Motor neuron (in vitro differentiated cells): Measurements from ENCODE around the gene AANAT. TPM values are rescaled to one million over a fixed set of nuclear protein-coding genes. Genes with fewer than 3 reads are reported as not detected.

Experiments used
- ATAC-seq, 8 experiments: fragments of 200-7000 bp; cut with Tn5 transposase; replicated peaks in 6 of 8; 2 replicates each; pipeline ENCODE4 v1.8.0; 2021; ENCODE audit warnings: mild to moderate bottlenecking in 8 of 8, moderate library complexity in 8 of 8
- H3K27ac ChIP-seq, 2 donors: fragments of 250-450 bp; sonication (Bioruptor Pico); 2 replicates each; pipeline ENCODE4 v1.9.0; 2021; ENCODE audit warnings: antibody characterized with exemption in 2 of 2, mild to moderate bottlenecking in 2 of 2, moderate library complexity in 1 of 2
- H3K4me1 ChIP-seq, 2 donors: fragments of 250-450 bp; sonication (Bioruptor Pico); replicated peaks in 1 of 2; 2 replicates each; pipeline ENCODE4 v1.6.1; 2021; ENCODE audit warnings: antibody characterized with exemption in 2 of 2, mild to moderate bottlenecking in 2 of 2, moderate library complexity in 1 of 2
- H3K4me3 ChIP-seq, 5 donors: fragments of 250-450 bp; sonication (Bioruptor Pico); 2 replicates each; pipeline ENCODE4 v1.9.0; 2021; ENCODE audit warnings: antibody characterized with exemption in 5 of 5, mild to moderate bottlenecking in 5 of 5, moderate library complexity in 4 of 5
- WGBS, 10 experiments: fragments of 450-650 bp; shearing (Covaris generic); methylation state at CpG; one replicate each; pipeline ENCODE4 v1.0.0; 2022; 5-methylcytosine and 5-hydroxymethylcytosine counted together
- in situ Hi-C, 9 experiments: fragments of 400-800 bp; cut with MboI; loops; one replicate each; pipeline ENCODE4 v1.15.0; 2021; ENCODE audit warnings: low sequenced_read_pairs in 9 of 9, low pct_unique_long_range_greater_than_20kb in 2 of 9; ENCODE audit not compliant: unreplicated experiment in 9 of 9
- total RNA-seq, 8 experiments: library from RNA; unstranded; fragments of 300-600 nt; gene quantifications; 2 replicates each; pipeline versions ENCODE4 v1.2.3 to v1.2.4, GENCODE V29; 2022

The AANAT gene
- total RNA-seq = under 1 TPM in 6 of 8 experiments, not detected in 2; 0.23 to 0.81 (median 0.46) TPM

DNA sequence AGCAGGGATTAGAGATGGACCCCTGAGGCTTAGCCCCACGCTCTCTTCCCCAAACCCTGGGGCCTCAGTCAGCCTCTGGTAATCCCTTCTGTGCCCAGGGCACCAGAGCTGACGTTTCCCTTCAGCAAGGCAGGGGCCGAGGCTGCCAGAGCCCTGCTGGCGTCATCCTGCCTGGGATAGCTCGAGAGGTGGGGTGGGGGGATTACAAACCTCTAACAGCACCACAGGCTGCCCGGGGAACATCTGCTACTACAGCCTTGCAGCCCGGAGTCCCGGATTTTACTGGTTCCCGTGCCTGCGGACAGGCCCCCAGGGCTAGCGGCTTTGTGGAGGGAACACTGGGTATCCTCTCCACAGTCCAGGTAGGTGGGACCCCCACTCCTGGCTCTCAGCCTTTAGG lies at the start of gene AANAT:
AANAT (plus strand) TSS at position 238 of the 400 bp plus-strand sequence. CDS start 1,144 bp downstream, outside the sequence.
- WGBS, 10 experiments = 0 to 80% (median 62%) methylated on average over 1 to 7 of the region's 11 CpGs; no CpG with 5 or more reads in 6 of the 10 experiments
- Histone ChIP-seq H3K4me3 (no peak within 1 kb of the TSS), H3K4me1 (peaks cover 8 to 13% of the 10 kb centered on the region in 2 donors), H3K27ac (no peak within 1 kb of the TSS)
- in situ Hi-C loops = no loop called here
- peak in 6 of 8 experiments; percentile 49 to 72 (median 64) for ATAC-seq

DNA sequence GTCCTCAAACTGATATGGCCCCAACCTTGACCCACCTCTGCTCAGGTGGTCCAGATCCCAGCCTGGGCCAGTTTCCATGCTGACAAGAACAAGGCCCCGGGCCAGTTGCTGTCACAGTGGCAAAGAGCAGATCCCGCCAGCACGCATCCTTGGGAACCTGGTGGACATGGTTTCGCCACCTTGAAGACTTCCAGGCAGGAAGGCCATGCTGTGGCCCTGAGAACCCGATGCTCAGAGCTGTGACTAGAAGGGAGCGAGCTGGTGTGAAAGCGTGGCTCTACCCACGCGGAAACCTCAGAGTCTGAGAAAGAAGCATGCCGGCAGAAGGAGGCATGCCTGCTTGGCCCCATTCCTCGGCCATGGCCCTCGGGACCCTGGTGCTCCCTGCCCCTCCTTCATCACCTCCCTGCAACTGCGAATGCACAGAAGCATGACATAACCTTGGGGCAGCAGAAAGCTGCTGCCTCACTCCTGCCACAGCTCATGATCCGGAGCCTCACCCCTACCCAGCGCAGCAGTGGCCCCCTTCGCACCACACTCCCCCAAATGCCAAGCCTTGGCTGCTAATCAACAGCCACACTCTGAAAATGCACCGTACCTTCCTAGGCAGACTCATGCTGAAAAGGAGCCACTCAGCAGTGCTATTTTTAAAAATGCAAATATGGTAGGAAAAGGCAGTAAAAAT lies 47.7 kb upstream of the AANAT start:
- Histone ChIP-seq H3K4me1 (peaks cover 2 to 10% of the 10 kb centered on the region in 2 donors), H3K27ac (no peak overlapping the region), H3K4me3 (no peak overlapping the region)
- in situ Hi-C loops = loop anchor here in 1 of 9 experiments (25.0 kb wide), 1 partner anchor 107 kb away; the partner anchor contains the start of gene QRICH2
- 60 to 100% (median 92%) methylated on average over 1 to 7 of the region's 17 CpGs; no CpG with 5 or more reads in 6 of the 10 experiments for WGBS, 10 experiments
- ATAC-seq = peak in 6 of 8 experiments; percentile 20 to 72 (median 42)

DNA sequence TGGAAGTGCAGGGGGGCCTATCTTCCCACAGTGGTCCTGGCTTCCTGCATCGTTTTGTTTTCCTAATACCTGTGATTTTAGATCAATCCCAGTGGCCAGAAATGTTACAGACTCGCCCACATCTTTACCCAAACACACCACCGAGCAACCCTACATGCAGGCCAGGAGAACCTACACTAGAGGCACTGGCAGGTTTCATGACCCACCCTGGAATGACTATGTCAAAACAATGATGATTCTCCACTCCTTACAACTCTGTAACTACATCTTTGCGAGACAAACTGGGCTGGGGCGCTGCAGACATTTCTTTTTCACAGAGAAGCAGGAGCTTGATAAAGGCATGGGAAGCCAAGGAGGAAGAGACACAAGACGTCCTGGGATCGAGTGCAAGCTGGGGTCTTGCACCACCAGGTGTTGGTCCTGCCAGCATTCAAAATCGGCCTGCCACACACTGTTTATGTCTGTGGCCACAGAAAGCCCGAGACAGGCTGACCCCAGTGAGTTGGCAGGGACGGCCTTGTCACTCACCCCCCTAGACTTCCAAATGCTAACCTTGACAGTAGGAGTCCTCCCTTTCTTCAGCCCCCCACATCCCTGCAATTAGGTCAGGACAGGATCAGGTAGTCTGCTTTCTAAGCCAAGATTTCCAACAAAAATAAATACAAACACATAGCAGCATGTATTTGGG lies 46.9 kb upstream of the AANAT start:
- ATAC-seq = peak in 3 of 8 experiments; percentile 10 to 50 (median 49)
- Histone ChIP-seq H3K4me3 (no peak overlapping the region), H3K4me1 (peaks cover 2 to 8% of the 10 kb centered on the region in 2 donors), H3K27ac (no peak overlapping the region)
- in situ Hi-C loops = loop anchor here in 1 of 9 experiments (25.0 kb wide), 1 partner anchor 108 kb away; the partner anchor contains the start of gene QRICH2
- WGBS, 10 experiments = 57 to 100% (median 91%) methylated on average over 1 to 4 of the region's 10 CpGs; no CpG with 5 or more reads in 4 of the 10 experiments

DNA sequence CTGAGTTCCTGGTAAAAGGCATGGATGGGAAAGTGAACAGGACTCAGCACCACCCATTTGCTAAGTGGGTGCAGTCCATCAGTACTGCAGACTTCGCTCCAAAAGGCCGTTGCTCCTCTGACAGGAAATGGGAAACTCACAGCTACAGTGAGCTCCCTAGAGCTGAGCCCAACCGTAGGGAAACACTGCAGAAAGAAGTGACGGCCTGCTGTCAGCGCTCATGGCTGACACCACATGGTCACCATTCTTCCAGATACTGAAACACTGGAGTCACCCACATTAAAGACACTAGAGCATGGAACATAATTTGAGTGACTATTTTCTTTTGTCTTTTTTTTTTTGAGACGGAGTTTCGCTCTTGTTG lies 46.4 kb upstream of the AANAT start:
- peaks cover 2 to 8% of the 10 kb centered on the region in 2 donors for H3K4me1 ChIP-seq
- no peak overlapping the region for H3K4me3 ChIP-seq
- in situ Hi-C loops = loop anchor here in 1 of 9 experiments (25.0 kb wide), 1 partner anchor 109 kb away; the partner anchor contains the start of gene QRICH2
- H3K27ac ChIP-seq = no peak overlapping the region
- ATAC-seq = peak in 5 of 8 experiments; percentile 28 to 81 (median 52)
- WGBS, 10 experiments = 0 to 75% (median 61%) methylated on average over 2 to 6 of the region's 7 CpGs; no CpG with 5 or more reads in 5 of the 10 experiments

DNA sequence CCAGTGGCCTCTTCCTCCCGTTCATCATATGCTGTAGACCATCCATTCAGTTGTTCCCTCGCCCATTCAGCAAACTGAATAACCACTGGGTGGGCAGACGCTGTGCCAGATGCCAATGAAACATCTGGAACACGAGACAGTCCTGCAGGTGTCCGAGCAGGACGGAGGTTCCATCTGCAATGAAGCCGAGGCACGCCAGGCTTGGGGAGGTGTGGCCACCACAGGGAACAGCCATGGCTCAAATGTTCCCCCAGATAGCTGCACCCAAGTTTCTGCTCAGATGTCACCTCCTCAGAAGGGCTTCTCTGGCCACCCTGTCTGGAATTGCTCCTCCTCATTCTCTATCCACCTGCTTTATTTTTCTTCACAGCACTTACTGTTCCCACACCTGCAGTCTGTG lies 45.0 kb upstream of the AANAT start:
- in situ Hi-C loops = loop anchor here in 1 of 9 experiments (25.0 kb wide), 1 partner anchor 110 kb away; the partner anchor contains the start of gene QRICH2
- Histone ChIP-seq H3K4me3 (no peak overlapping the region), H3K4me1 (peaks cover 2 to 8% of the 10 kb centered on the region in 2 donors), H3K27ac (no peak overlapping the region)
- ATAC-seq = no peak
- WGBS, 10 experiments = 100% methylated on average over 1 to 5 of the region's 8 CpGs; no CpG with 5 or more reads in 8 of the 10 experiments

DNA sequence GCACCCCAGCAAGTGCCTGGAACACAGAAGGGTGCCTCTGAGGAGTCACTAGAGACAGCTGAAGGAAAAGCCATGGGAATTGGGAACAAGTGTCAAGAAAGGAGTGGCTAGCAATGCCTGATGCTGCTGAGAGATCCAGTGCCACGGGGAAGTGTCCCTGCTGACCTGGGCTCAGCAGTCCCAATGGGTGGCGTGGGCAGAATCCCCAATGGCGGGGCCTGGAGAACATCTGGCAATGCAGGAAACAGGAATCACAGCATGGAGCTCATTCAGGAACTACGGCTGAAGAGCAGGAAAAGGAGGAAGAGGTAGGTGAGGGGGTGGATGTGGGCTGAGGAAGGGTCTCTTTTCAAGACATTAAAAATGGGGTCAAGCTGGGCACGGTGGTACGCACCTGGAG lies 44.5 kb upstream of the AANAT start:
- no peak for ATAC-seq
- peaks cover 2 to 11% of the 10 kb centered on the region in 2 donors for H3K4me1 ChIP-seq
- 60 to 100% (median 80%) methylated on average over 1 to 3 of the region's 6 CpGs; no CpG with 5 or more reads in 3 of the 10 experiments for WGBS, 10 experiments
- in situ Hi-C loops = loop anchor here in 1 of 9 experiments (25.0 kb wide), 1 partner anchor 111 kb away; the partner anchor contains the start of gene QRICH2
- no peak overlapping the region for H3K27ac ChIP-seq
- H3K4me3 ChIP-seq = no peak overlapping the region

DNA sequence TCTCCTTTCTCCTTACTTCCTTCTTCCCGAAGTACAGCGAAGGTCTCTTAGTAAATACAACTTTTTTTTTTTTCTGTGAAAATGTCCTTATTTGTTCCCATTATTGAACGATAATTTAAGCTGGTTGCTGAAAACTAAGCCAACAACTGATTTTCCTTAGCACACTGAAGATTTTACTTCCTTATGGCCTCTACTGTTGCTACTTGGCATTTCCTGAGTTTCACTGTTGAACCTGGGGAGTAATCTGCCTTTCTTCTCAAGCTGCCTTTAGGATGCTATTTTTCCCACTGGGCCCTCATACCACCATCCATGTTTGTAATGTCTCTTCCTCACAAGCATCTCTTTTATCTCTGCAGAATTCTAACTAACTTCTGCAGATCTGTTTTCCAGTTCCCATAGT lies 40.5 kb upstream of the AANAT start:
- H3K27ac ChIP-seq = no peak overlapping the region
- H3K4me1 ChIP-seq = peaks cover 0 to 5% of the 10 kb centered on the region in 2 donors
- in situ Hi-C loops = no loop called here
- peak in 1 of 8 experiments; percentile 14 for ATAC-seq
- H3K4me3 ChIP-seq = no peak overlapping the region
- 86 to 100% (median 95%) methylated on average over 1 to 3 of the region's 3 CpGs for WGBS, 10 experiments

DNA sequence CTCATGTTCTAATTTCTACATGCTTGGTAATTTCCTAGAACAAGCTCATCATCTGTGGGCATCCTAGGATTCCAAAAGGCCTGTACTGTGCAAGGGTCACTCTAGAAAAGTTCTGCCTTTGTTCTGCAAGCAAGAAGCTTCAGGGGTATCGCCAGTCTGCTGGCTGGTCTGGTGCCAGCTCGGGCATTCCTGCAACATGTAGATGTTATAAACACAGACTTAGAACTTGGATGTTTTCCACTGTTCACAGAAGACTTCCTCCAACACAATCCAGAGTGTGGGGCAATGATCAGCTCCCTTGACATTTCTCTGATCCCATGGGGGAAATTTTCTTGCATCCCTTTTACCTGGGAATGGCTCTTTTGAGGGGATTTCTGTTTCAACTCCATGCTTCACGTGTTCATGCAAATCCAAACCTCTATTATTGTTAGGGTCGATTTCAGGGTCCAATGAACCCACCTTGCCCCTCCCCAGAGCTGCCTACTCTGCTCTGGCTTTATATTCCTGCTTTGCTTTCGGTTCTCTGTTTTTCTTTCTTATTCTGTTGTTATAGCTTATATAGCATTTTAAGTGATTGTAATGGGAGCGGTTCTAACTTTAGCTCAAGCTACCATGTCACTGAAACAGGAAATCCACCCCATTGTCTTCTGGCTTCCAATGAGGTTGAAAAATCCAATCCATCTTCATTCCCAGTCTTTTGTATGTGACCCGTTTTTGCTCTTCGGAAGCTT lies 39.7 kb upstream of the AANAT start:
- WGBS, 10 experiments = 49 to 77% (median 69%) methylated on average over 2 to 8 of the region's 8 CpGs
- H3K4me3 ChIP-seq = no peak overlapping the region
- in situ Hi-C loops = no loop called here
- peaks cover 0 to 5% of the 10 kb centered on the region in 2 donors for H3K4me1 ChIP-seq
- ATAC-seq = peak in 2 of 8 experiments; percentile 47 to 63
- no peak overlapping the region for H3K27ac ChIP-seq

DNA sequence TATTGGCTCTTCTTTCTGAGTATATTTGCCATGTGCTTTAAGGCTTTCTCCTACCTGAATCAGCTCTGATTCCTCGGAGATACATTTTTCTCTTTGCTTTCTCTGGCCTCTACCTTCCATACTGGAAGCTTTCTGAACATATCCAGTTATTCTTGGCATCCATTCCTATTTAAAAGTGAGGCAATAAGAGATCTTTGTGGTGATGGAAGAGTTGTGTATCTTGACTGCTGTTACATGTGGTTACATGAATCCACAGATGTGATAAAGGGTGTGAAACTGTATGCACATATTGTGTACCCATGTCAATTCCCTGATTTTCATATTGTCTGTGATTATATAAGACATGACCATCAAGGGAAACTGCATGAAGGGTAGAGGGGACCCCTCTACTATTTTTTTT lies 38.9 kb upstream of the AANAT start:
- no peak for ATAC-seq
- in situ Hi-C loops = no loop called here
- H3K4me3 ChIP-seq = no peak overlapping the region
- 58 to 100% (median 100%) methylated on average over 1 of the region's 1 CpG; no CpG with 5 or more reads in 2 of the 10 experiments for WGBS, 10 experiments
- H3K4me1 ChIP-seq = peaks cover 0 to 5% of the 10 kb centered on the region in 2 donors
- no peak overlapping the region for H3K27ac ChIP-seq

DNA sequence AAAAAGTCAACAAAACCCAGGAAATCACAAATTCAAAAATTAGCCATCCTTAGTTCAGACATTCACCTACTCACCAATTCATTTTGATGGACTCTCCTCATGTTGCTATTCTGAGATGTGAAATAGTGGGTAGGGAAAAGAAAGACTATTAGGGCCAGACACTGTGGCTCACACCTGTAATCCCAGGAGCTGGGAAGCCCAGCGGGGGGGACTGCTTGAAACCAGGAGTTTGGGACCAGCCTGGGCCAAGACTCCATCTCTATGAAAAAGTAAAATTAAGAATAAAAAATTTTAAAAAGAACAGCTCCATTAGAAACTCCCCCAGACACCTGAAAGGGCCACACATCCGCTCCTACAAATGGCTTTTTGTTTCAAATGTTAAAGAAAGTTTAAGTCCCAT lies 35.9 kb upstream of the AANAT start:
- WGBS, 10 experiments = 33 to 100% (median 100%) methylated on average over 1 to 2 of the region's 2 CpGs; no CpG with 5 or more reads in 3 of the 10 experiments
- in situ Hi-C loops = no loop called here
- no peak for ATAC-seq

DNA sequence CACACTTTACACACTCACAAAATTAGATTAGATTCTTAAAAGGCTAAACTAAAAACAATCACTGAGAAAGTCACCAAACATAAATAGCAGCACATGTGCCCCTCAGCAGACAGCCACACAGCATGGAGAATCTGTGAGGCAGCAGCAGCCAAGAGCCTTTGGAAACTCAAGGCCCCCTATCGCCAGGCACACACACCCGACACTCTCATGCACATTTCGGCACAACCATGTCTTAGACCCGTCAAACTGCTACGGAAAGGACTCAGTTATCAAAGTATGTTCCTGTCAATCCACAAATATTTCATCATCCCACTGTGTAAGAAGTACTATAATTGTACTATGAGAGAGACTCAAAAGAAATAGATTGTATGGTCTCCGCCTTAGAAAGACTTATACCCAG lies 35.4 kb upstream of the AANAT start:
- Histone ChIP-seq H3K4me1 (peaks cover 0 to 5% of the 10 kb centered on the region in 2 donors), H3K27ac (no peak overlapping the region), H3K4me3 (no peak overlapping the region)
- 47 to 100% (median 94%) methylated on average over 1 to 6 of the region's 6 CpGs; no CpG with 5 or more reads in 3 of the 10 experiments for WGBS, 10 experiments
- peak in 1 of 8 experiments; percentile 31 for ATAC-seq
- in situ Hi-C loops = no loop called here

More for the DNA sequence above, 35.9 kb upstream of the AANAT start:
- Histone ChIP-seq H3K4me1 (peaks cover 0 to 5% of the 10 kb centered on the region in 2 donors), H3K4me3 (no peak overlapping the region), H3K27ac (no peak overlapping the region)

DNA sequence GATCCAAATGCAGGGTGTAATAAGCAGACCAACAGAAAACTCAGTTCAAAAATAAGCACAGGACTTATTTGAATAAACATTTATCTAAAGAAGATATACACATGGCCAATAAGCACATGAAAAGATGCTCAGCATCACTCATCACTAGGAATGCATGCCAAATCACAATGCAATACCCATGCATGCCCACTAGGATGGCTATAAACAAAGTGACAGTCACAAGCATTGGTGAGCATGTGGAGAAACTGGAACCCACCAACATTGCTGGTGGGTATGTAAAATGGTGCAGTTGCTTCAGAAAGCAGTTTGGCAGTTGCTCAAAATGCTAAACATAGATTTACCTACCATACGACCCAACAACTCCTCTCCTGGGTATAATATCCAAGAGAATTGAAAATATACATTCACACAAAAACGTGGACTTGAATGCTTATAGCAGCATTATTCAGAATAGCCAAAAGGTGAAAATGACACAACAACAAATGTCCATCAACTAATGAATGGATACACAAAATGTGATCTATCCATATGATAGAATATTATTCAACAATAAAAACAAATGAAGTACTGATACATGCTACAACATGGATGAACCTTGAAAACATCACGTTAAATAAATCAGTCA lies 34.6 kb upstream of the AANAT start:
- Histone ChIP-seq H3K4me1 (peaks cover 2% of the 10 kb centered on the region in 2 donors), H3K4me3 (no peak overlapping the region), H3K27ac (no peak overlapping the region)
- in situ Hi-C loops = no loop called here
- 45 to 100% (median 79%) methylated on average over 2 to 3 of the region's 3 CpGs; no CpG with 5 or more reads in 3 of the 10 experiments for WGBS, 10 experiments
- ATAC-seq = peak in 3 of 8 experiments; percentile 59 to 79 (median 76)
